NCI-H187 (cell line): ENCODE data around the gene PARP12.

ENCODE experiments used
- DNase-seq, 2 experiments: peaks; one replicate each; lab custom pipeline; 2025; lab: John Stamatoyannopoulos, UW

Gene PARP12

GRCh38 chr7:139991269-139991666 lies 71.5 kb downstream of the PARP12 start:
- DNase-seq: no peak

- DNase-seq: no peak
Measured at GRCh38 chr7:139990571-139991268, 72.0 kb downstream of the PARP12 start.

- no peak for DNase-seq
Measured at GRCh38 chr7:139990142-139990535, 72.6 kb downstream of the PARP12 start.

GRCh38 chr7:139989366-139990141 lies 73.2 kb downstream of the PARP12 start:
- no peak for DNase-seq

GRCh38 chr7:139987691-139988516 lies 74.8 kb downstream of the PARP12 start:
- no peak for DNase-seq

- DNase-seq: no peak
Measured at GRCh38 chr7:139985811-139986210, 76.9 kb downstream of the PARP12 start.

GRCh38 chr7:139984642-139985539 lies 77.9 kb downstream of the PARP12 start:
- no peak for DNase-seq

- DNase-seq: no peak
Measured at GRCh38 chr7:139982927-139983920, 79.5 kb downstream of the PARP12 start.

GRCh38 chr7:139981511-139981895 lies 81.2 kb downstream of the PARP12 start:
- no peak for DNase-seq

- no peak for DNase-seq
Measured at GRCh38 chr7:139976838-139977656, 85.7 kb downstream of the PARP12 start.

- no peak for DNase-seq
Measured at GRCh38 chr7:139976055-139976837, 86.5 kb downstream of the PARP12 start.

GRCh38 chr7:139974179-139974811 lies 88.5 kb downstream of the PARP12 start:
- no peak for DNase-seq
